ENCODE data around the gene PDZD7. TPM values are rescaled to one million over a fixed set of nuclear protein-coding genes. Genes with fewer than 3 reads are reported as not detected.

PDZD7 gene
- polyA plus RNA-seq, 1 of the 3 experiments (the other 2 are of a cell fraction) = 1.9 TPM

DNA sequence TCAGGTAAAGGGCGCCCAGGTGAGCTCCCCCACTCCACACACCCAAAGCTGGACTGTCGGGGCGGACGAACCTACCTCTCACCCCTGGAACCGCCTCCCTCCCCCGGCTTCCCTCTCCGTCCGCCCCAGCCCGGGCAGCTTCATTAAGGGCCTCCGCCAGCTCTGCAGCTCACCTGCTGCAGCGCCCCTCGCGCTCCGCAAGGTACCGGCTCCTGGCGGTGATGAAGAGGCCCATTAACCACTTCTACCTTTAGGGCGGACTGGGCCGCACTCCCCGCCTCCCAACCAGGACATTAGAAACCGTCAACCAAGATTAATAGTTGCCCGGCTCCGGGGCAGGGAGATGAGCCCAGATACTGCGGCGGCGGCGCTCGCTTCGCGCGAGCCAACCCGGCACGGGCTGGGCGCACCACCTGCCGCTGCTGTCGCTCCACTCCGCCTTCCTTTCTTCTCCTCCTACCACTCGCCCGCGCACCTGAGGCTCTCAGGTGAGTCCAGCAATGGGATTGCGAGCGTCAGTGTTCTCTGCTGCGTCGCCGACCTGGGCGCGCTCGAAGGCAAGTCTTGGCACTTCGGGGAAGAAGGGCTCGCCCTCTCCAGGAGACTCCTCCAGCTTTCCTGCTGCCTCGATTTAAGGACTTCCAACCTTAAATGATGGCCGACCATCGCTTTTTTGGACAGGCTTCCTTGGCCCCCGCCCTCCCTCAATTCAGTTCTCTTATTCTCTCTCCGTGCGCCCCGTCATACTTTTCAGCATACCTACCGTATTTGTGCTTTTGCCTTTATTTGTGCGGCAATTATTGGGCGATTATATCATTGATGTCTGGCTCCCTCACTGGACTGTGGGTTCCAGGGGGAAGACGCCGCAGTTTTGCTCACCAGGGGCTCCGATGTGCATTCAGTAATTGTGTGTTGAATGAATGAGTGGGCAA, 17.3 kb upstream of the PDZD7 start:
- DNase-seq = no peak
- Histone ChIP-seq H3K27ac (ENCODE audit: low read depth in 2 of 2, low read length in 1 of 2) (no peak overlapping the region), H3K4me2 (no peak overlapping the region), H3K9ac (no peak overlapping the region), H3K9me2 (no peaks in the 10 kb centered on the region), H2AFZ (ENCODE audit: low read depth) (no peak overlapping the region), H3K36me3 (replicated peaks in 1 of 2; ENCODE audit: control insufficient read depth in 1 of 2, insufficient read depth in 2 of 2, low read length in 1 of 2) (no peaks in the 10 kb centered on the region), H4K20me1 (ENCODE audit: insufficient read depth) (no peaks in the 10 kb centered on the region), H3K79me2 (ENCODE audit: insufficient read depth) (peaks cover 3% of the 10 kb centered on the region; the same call in 1 of the 2 replicates), H3F3A (replicated peaks; ENCODE audit: insufficient read depth) (peaks cover 14% of the 10 kb centered on the region), H3K4me3 (ENCODE audit: low read depth in 2 of 2, low read length in 1 of 2) (no peak overlapping the region), H3K4me1 (ENCODE audit: control insufficient read depth in 1 of 2, insufficient read depth in 2 of 2, low read depth in 1 of 2, low read length in 1 of 2) (peaks cover 8 to 15% of the 10 kb centered on the region in 2 experiments; a peak in 3 of 4 replicates), H3K9me3 (no peaks in the 10 kb centered on the region), H3K27me3 (ENCODE audit: insufficient read depth) (no peaks in the 10 kb centered on the region)
- ChIA-PET CTCF (interaction anchor here (2.3 kb wide), 2 partner anchors 12 to 94 kb away, joined by 8 to 16 read pairs; no protein-coding TSS in a partner anchor), POLR2A (no interaction called here)
- no peak for TF ChIP-seq SMC3 (IDR thresholded peaks at IDR 0.05; ENCODE audit: low read depth, low read length)
- WGBS (ENCODE audit: low lambda C conversion rate) = 94% methylated on average over 55 of the region's 62 CpGs

- no peak for DNase-seq
- Histone ChIP-seq H3K27me3 (ENCODE audit: insufficient read depth) (no peaks in the 10 kb centered on the region), H3K36me3 (replicated peaks in 1 of 2; ENCODE audit: control insufficient read depth in 1 of 2, insufficient read depth in 2 of 2, low read length in 1 of 2) (no peaks in the 10 kb centered on the region), H3K9me2 (no peaks in the 10 kb centered on the region), H3K4me2 (no peak overlapping the region), H3K4me1 (ENCODE audit: control insufficient read depth in 1 of 2, insufficient read depth in 2 of 2, low read depth in 1 of 2, low read length in 1 of 2) (peaks cover 8 to 20% of the 10 kb centered on the region in 2 experiments), H3K9me3 (no peaks in the 10 kb centered on the region), H4K20me1 (ENCODE audit: insufficient read depth) (no peaks in the 10 kb centered on the region), H3K4me3 (ENCODE audit: low read depth in 2 of 2, low read length in 1 of 2) (no peak overlapping the region), H3K27ac (ENCODE audit: low read depth in 2 of 2, low read length in 1 of 2) (no peak overlapping the region), H3K79me2 (ENCODE audit: insufficient read depth) (no peaks in the 10 kb centered on the region), H3F3A (replicated peaks; ENCODE audit: insufficient read depth) (peaks cover 18% of the 10 kb centered on the region), H2AFZ (ENCODE audit: low read depth) (no peak overlapping the region), H3K9ac (no peak overlapping the region)
- CTCF ChIA-PET = interaction anchor here (0.7 to 9.5 kb wide), 6 partner anchors 8 to 114 kb away, joined by 3 to 98 read pairs (median 6); no protein-coding TSS in a partner anchor
- TF ChIP-seq RCOR1 (IDR thresholded peaks at IDR 0.05; ENCODE audit: low read length) = no peak
- TF ChIP-seq FOXM1 (IDR thresholded peaks at IDR 0.05; ENCODE audit: low read depth) = no peak
- TF ChIP-seq, protein P1, sequence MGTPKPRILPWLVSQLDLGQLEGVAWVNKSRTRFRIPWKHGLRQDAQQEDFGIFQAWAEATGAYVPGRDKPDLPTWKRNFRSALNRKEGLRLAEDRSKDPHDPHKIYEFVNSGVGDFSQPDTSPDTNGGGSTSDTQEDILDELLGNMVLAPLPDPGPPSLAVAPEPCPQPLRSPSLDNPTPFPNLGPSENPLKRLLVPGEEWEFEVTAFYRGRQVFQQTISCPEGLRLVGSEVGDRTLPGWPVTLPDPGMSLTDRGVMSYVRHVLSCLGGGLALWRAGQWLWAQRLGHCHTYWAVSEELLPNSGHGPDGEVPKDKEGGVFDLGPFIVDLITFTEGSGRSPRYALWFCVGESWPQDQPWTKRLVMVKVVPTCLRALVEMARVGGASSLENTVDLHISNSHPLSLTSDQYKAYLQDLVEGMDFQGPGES (IDR thresholded peaks at IDR 0.05; ENCODE audit: low read depth, low read length) = no peak
- no peak for TF ChIP-seq USF2 (IDR thresholded peaks at IDR 0.05; ENCODE audit: borderline replicate concordance, low read depth, low read length)
- TF ChIP-seq TEAD4 (IDR thresholded peaks at IDR 0.05; ENCODE audit: borderline replicate concordance, insufficient read depth) = no peak
- TF ChIP-seq SIN3A (IDR thresholded peaks at IDR 0.05; ENCODE audit: borderline replicate concordance, low read depth, low read length) = no peak
- TF ChIP-seq FOSL2 (IDR thresholded peaks at IDR 0.05; ENCODE audit: borderline replicate concordance, low read depth) = no peak
- no peak for TF ChIP-seq YY1 (IDR thresholded peaks at IDR 0.05; ENCODE audit: low read depth)
- no peak for TF ChIP-seq TCF12 (IDR thresholded peaks at IDR 0.05)
- no peak for TF ChIP-seq CHD2 (IDR thresholded peaks at IDR 0.05; ENCODE audit: low read length, partially characterized antibody)
- TF ChIP-seq RXRA (IDR thresholded peaks at IDR 0.05; ENCODE audit: borderline replicate concordance, low read depth) = no peak
- no peak for TF ChIP-seq NFIC (IDR thresholded peaks at IDR 0.05; ENCODE audit: borderline replicate concordance)
- no peak for TF ChIP-seq RAD21 (IDR thresholded peaks at IDR 0.05; ENCODE audit: low read length)
- TF ChIP-seq JUND (IDR thresholded peaks at IDR 0.05) = no peak
- no peak for TF ChIP-seq GATA2 (CRISPR knock-in tag; IDR thresholded peaks at IDR 0.05)
- TF ChIP-seq, protein P2, sequence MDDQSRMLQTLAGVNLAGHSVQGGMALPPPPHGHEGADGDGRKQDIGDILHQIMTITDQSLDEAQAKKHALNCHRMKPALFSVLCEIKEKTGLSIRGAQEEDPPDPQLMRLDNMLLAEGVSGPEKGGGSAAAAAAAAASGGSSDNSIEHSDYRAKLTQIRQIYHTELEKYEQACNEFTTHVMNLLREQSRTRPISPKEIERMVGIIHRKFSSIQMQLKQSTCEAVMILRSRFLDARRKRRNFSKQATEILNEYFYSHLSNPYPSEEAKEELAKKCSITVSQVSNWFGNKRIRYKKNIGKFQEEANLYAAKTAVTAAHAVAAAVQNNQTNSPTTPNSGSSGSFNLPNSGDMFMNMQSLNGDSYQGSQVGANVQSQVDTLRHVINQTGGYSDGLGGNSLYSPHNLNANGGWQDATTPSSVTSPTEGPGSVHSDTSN (IDR thresholded peaks at IDR 0.05) = no peak
- TF ChIP-seq, protein P3, sequence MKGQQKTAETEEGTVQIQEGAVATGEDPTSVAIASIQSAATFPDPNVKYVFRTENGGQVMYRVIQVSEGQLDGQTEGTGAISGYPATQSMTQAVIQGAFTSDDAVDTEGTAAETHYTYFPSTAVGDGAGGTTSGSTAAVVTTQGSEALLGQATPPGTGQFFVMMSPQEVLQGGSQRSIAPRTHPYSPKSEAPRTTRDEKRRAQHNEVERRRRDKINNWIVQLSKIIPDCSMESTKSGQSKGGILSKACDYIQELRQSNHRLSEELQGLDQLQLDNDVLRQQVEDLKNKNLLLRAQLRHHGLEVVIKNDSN (IDR thresholded peaks at IDR 0.05; ENCODE audit: borderline replicate concordance, low read depth) = no peak
- no peak for TF ChIP-seq RFX5 (IDR thresholded peaks at IDR 0.05; ENCODE audit: low read length)
- no peak for TF ChIP-seq TAF1 (IDR thresholded peaks at IDR 0.05; ENCODE audit: borderline replicate concordance, low read depth, low read length)
- 85% methylated on average over 16 of the region's 16 CpGs for WGBS (ENCODE audit: low lambda C conversion rate)
- POLR2A ChIA-PET = no interaction called here
These were observed 16.3 kb upstream of the PDZD7 start for GRCh38 chr10:101047268-101047667.
